ENCODE measurements around the gene ZMIZ2.
"Not testable (repeated sequence)": the region's sequence is repeated elsewhere in the genome, so short reads cannot be mapped to it uniquely, and the experiment has no call there.

The ZMIZ2 gene

GRCh38 chr7:44729949-44730590 is 18.6 kb upstream of the ZMIZ2 start:
- DNase-seq (ENCODE audit: low read depth) = no peak

GRCh38 chr7:44732971-44733370 is 15.7 kb upstream of the ZMIZ2 start:
- not testable (repeated sequence) for DNase-seq (ENCODE audit: low read depth)

GRCh38 chr7:44733708-44734481 is 14.8 kb upstream of the ZMIZ2 start:
- DNase-seq (ENCODE audit: low read depth) = no peak

- peak; percentile 44 for DNase-seq (ENCODE audit: low read depth)
Observed at GRCh38 chr7:44735403-44736165, 13.1 kb upstream of the ZMIZ2 start.

GRCh38 chr7:44736896-44737295 is 11.8 kb upstream of the ZMIZ2 start:
- DNase-seq (ENCODE audit: low read depth) = no peak

GRCh38 chr7:44738051-44738723 is 10.5 kb upstream of the ZMIZ2 start:
- no peak for DNase-seq (ENCODE audit: low read depth)

- no peak for DNase-seq (ENCODE audit: low read depth)
Observed at GRCh38 chr7:44738876-44739665, 9.6 kb upstream of the ZMIZ2 start.

- no peak for DNase-seq (ENCODE audit: low read depth)
Observed at GRCh38 chr7:44740055-44740454, 8.6 kb upstream of the ZMIZ2 start.

- no peak for DNase-seq (ENCODE audit: low read depth)
Observed at GRCh38 chr7:44743750-44744149, 4.9 kb upstream of the ZMIZ2 start.

- DNase-seq (ENCODE audit: low read depth) = no peak
Observed at GRCh38 chr7:44748948-44749731, 493 bp downstream of the ZMIZ2 start.

- DNase-seq (ENCODE audit: low read depth) = no peak
Observed at GRCh38 chr7:44749992-44750391, 1.3 kb downstream of the ZMIZ2 start.

GRCh38 chr7:44750424-44750823 is 1.8 kb downstream of the ZMIZ2 start:
- no peak for DNase-seq (ENCODE audit: low read depth)

- peak; percentile 39 for DNase-seq (ENCODE audit: low read depth)
Observed at GRCh38 chr7:44750921-44751571, 2.4 kb downstream of the ZMIZ2 start.

GRCh38 chr7:44752822-44753221 is 4.2 kb downstream of the ZMIZ2 start:
- no peak for DNase-seq (ENCODE audit: low read depth)

- no peak for DNase-seq (ENCODE audit: low read depth)
Observed at GRCh38 chr7:44754802-44755697, 6.4 kb downstream of the ZMIZ2 start.

- no peak for DNase-seq (ENCODE audit: low read depth)
Observed at GRCh38 chr7:44755698-44756627, 7.3 kb downstream of the ZMIZ2 start.

GRCh38 chr7:44756904-44757303 is 8.3 kb downstream of the ZMIZ2 start:
- DNase-seq (ENCODE audit: low read depth) = no peak

- no peak for DNase-seq (ENCODE audit: low read depth)
Observed at GRCh38 chr7:44757311-44757710, 8.7 kb downstream of the ZMIZ2 start.
